Bladder microvascular endothelial cell (primary cell): ENCODE results near the gene HES2. TPM values are rescaled to one million over a fixed set of nuclear protein-coding genes. Genes with fewer than 3 reads are reported as not detected.

Source experiments
- total RNA-seq: library from RNA; depleted of rRNA; stranded (reverse); fragments of >200 nt; gene quantifications from 2 replicates; pipeline ENCODE4 v1.2.3, GENCODE V29; 2014

The HES2 gene
- 5.3 and 18.1 TPM in 2 replicates for total RNA-seq

GRCh38 chr1:6419804-6420453 is at the start of gene HES2:
TSS of gene HES2 (minus strand) at chr1:6419919. CDS start at chr1:6419820, 99 bp downstream.

GRCh38 chr1:6466023-6466422 is 46.3 kb upstream of the HES2 start, which contains the start of gene TNFRSF25:
TSS of gene TNFRSF25 (minus strand) at chr1:6466173. CDS start at chr1:6466107, 66 bp downstream.

GRCh38 chr1:6424619-6425593 is 5.2 kb upstream of the HES2 start, which contains the start of gene ESPN:
TSS of gene ESPN (plus strand) at chr1:6424776. CDS start at chr1:6424956, 180 bp downstream.

GRCh38 chr1:6393400-6394187 is 26.1 kb downstream of the HES2 start, which contains the start of gene ACOT7:
TSS of gene ACOT7 (minus strand) at chr1:6393767. CDS start at chr1:6393399, 368 bp downstream.

Other genes starting within 250 kb of the HES2 start
- under 0.01 TPM in 1 of 2 replicates, not detected in the other for gene CHD5, start 239.6 kb downstream of the HES2 start, total RNA-seq
- 140 and 147 TPM in 2 replicates for gene RPL22, start 220.3 kb downstream of the HES2 start, total RNA-seq
- 4.2 and 15.5 TPM in 2 replicates for gene RNF207, start 213.8 kb downstream of the HES2 start, total RNA-seq
- 58.0 and 92.9 TPM in 2 replicates for gene ICMT, start 184.0 kb downstream of the HES2 start, total RNA-seq
- not detected in 2 replicates for gene HES3, start 175.7 kb downstream of the HES2 start, total RNA-seq
- gene GPR153, start 158.8 kb downstream of the HES2 start, total RNA-seq, result 0.65 and 3.1 TPM in 2 replicates
- gene ACOT7, start 26.2 kb downstream of the HES2 start, total RNA-seq, result 33.2 and 42.4 TPM in 2 replicates
- 2.0 TPM in 1 of 2 replicates, not detected in the other for gene ESPN, start 4.9 kb upstream of the HES2 start, total RNA-seq
- 10.0 and 27.4 TPM in 2 replicates for gene TNFRSF25, start 46.3 kb upstream of the HES2 start, total RNA-seq
- gene PLEKHG5, start 71.7 kb upstream of the HES2 start, total RNA-seq, result 31.6 and 52.8 TPM in 2 replicates
- 12.8 and 26.2 TPM in 2 replicates for gene NOL9, start 134.6 kb upstream of the HES2 start, total RNA-seq
- gene TAS1R1, start 135.4 kb upstream of the HES2 start, total RNA-seq, result not detected in 2 replicates
- gene ZBTB48, start 160.1 kb upstream of the HES2 start, total RNA-seq, result 9.6 and 15.9 TPM in 2 replicates
- 16.2 and 23.7 TPM in 2 replicates for gene KLHL21, start 182.9 kb upstream of the HES2 start, total RNA-seq
- 8.3 and 15.7 TPM in 2 replicates for gene PHF13, start 193.8 kb upstream of the HES2 start, total RNA-seq
- gene THAP3, start 204.9 kb upstream of the HES2 start, total RNA-seq, result 18.4 and 19.8 TPM in 2 replicates